Renal cortex interstitium (tissue), 11 donors: Measurements from ENCODE around the gene OR6C2. TPM values are rescaled to one million over a fixed set of nuclear protein-coding genes. Genes with fewer than 3 reads are reported as not detected.
"Not testable (repeated sequence)": the region's sequence is repeated elsewhere in the genome, so short reads cannot be mapped to it uniquely, and the experiment has no call there.

Source experiments
- DNase-seq, 11 donors: peaks; one replicate each; pipeline ENCODE4 v3.0.0-alpha.2; 2013; ENCODE audit warnings: low read depth in 9 of 11, low spot score in 4 of 11; ENCODE audit errors: extremely low read depth in 1 of 11
- polyA plus RNA-seq, 3 donors: library from polyadenylated mRNA; unstranded; fragments of 120-200 nt; gene quantifications; one replicate each; pipeline ENCODE4 v1.2.1, GENCODE V29; 2013; ENCODE audit not compliant: insufficient read length in 3 of 3

OR6C2 gene
- polyA plus RNA-seq, 3 donors, result not detected

GRCh38 chr12:55467836-55468235 lies 24.0 kb downstream of the OR6C2 start:
- no peak for DNase-seq

DNA sequence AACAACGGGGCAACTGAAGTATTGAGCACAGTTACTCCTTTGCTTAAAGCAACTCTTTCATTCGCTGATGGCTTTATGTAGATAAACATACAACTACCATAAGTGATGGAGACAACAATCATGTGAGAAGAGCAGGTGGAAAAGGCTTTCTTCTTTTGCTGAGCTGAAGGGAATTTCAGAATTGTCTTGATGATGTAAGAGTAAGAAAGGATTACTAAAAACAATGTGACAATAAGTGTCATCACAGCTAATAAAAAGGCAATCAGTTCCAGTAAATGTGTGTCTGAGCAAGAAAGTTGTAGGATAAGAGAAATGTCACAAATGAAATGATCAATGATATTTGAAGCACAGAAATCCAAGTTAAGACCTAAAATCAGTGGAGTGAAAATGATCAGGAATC lies 25.4 kb downstream of the OR6C2 start:
- DNase-seq, result no peak

GRCh38 chr12:55470088-55470829 lies 26.4 kb downstream of the OR6C2 start, which contains the start of gene OR6C70:
Gene OR6C70 (minus strand): TSS chr12:55470138. CDS start chr12:55470138, 0 bp downstream.
- no peak for DNase-seq

DNA sequence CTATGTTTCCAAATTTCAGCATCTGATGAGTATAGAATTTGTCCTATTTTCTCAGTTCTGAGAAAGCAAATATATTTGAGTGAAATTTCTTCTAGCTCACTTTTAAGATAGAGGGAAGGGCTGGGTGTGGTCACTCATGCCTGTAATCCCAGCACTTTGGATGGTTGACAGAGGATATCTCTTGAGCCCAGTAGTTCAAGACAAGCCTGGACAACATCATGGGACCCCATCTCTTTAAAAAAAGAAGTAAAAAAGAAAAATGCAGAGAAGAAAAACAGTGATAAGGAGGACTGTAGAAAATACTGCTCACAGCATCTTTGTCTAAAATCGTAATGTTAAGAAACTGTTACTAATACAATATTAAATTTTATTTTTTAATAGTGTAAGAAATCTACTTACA lies 28.4 kb downstream of the OR6C2 start:
- no peak for DNase-seq

DNA sequence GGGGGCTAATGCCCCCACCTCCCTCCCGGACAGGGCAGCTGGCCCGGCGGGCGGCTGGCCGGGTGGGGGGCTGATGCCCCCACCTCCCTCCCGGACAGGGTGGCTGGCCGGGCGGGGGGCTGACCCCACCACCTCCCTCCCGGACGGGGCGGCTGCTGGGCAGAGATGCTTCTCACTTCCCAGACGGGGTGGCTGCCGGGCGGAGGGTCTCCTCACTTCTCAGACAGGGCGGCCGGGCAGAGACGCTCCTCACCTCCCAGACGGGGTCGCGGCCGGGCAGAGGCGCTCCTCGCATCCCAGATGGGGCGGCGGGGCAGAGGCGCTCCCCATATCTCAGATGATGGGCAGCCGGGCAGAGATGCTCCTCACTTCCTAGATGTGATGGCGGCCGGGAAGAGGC lies 35.3 kb downstream of the OR6C2 start:
- DNase-seq, result not testable (repeated sequence)

DNA sequence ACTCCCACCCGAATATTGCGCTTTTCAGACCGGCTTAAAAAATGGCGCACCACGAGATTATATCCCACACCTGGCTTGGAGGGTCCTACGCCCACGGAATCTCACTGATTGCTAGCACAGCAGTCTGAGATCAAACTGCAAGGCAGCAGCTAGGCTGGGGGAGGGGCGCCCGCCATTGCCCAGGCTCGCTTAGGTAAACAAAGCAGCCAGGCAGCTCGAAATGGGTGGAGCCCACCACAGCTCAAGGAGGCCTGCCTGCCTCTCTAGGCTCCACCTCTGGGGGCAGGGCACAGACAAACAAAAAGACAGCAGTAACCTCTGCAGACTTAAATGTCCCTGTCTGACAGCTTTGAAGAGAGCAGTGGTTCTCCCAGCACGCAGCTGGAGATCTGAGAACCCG lies 40.4 kb downstream of the OR6C2 start:
- not testable (repeated sequence) for DNase-seq

GRCh38 chr12:55492078-55492477 lies 48.2 kb downstream of the OR6C2 start, which contains the start of gene OR6C68:
Gene OR6C68 (plus strand): TSS chr12:55492378. CDS start chr12:55492378, 0 bp downstream.
- DNase-seq, result no peak

DNA sequence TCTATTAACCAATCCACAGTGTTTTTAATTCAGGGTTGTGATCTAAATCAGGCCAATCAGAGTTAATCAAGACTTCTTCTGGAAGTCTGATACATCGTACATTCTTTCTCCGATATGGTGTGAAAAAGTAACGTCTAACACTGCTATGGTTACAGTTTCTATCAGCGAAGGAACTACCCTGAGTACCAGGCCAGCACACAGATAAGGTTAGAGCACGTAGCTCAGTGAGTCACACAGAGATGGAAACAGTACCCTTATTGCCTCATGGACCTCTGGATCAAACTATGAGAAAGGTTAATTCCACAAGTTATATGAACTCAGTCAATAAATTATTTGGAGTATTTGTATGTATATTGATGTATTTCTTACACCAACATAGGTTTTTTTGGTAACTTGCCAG lies 51.6 kb downstream of the OR6C2 start:
- DNase-seq, result no peak

GRCh38 chr12:55499231-55499630 lies 55.4 kb downstream of the OR6C2 start:
- DNase-seq, result no peak

DNA sequence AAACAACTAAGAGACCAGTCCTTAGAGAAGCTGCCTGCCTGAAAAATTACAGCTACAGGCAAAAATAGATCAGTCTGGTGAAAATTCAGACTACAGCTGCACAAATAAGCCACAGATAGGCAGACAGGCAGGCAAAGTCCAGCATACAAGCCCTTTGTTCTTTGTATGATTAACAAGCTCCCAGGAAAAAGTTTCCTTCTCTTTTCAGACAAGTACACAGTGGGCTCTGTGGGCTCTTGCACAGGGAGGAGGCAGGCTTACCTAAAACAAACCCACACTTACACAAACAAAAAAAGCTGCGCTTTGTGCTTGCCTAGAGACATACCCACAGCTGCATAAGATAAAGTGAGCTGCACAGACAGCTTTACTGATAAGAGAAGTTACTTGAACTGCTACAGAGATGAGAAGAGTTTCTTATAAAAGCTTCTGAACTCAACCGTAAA lies 56.0 kb downstream of the OR6C2 start:
- DNase-seq, result peak in 3 of 11 donors; percentile 1 to 14 (median 4)

- no peak for DNase-seq
Observed at GRCh38 chr12:55501601-55502000, 57.7 kb downstream of the OR6C2 start.

Other genes with a start within 250 kb of the OR6C2 start
- not detected for gene OR10A7, start 223.1 kb upstream of the OR6C2 start, polyA plus RNA-seq
- gene OR6C74, start 199.5 kb upstream of the OR6C2 start, polyA plus RNA-seq, result not detected
- not detected for gene OR6C6, start 147.5 kb upstream of the OR6C2 start, polyA plus RNA-seq
- gene OR6C1, start 129.7 kb upstream of the OR6C2 start, polyA plus RNA-seq, result not detected
- not detected for gene OR6C3, start 113.3 kb upstream of the OR6C2 start, polyA plus RNA-seq
- under 1 TPM in 1 of 3 donors, not detected in 2; 0.11 TPM for gene OR6C75, start 81.1 kb upstream of the OR6C2 start, polyA plus RNA-seq
- not detected for gene OR6C65, start 43.5 kb upstream of the OR6C2 start, polyA plus RNA-seq
- gene OR6C76, start 17.8 kb upstream of the OR6C2 start, polyA plus RNA-seq, result not detected
- not detected for gene OR6C70, start 26.1 kb downstream of the OR6C2 start, polyA plus RNA-seq
- gene OR6C68, start 48.3 kb downstream of the OR6C2 start, polyA plus RNA-seq, result not detected
- not detected for gene OR6C4, start 105.5 kb downstream of the OR6C2 start, polyA plus RNA-seq
- not detected for gene OR2AP1, start 128.4 kb downstream of the OR6C2 start, polyA plus RNA-seq
- not detected for gene OR10P1, start 192.8 kb downstream of the OR6C2 start, polyA plus RNA-seq